HL-60 (cell line): ENCODE measurements around the gene TGFBR3.

Source experiments
- GABPA ChIP-seq: IDR thresholded peaks from 2 replicates; pipeline ENCODE4 v1.6.1; 2012; ENCODE audit warnings: low read depth
- POLR2AphosphoS5 ChIP-seq: IDR thresholded peaks from 2 replicates; pipeline ENCODE4 v1.6.1; 2012; ENCODE audit warnings: low read depth
- SPI1 ChIP-seq: IDR thresholded peaks from 2 replicates; pipeline ENCODE4 v1.6.1; 2012; ENCODE audit warnings: low read depth, mild to moderate bottlenecking, borderline replicate concordance
- TF ChIP-seq, protein P1 (sequence below): IDR thresholded peaks from one replicate; pipeline ENCODE4 v1.5.1; 2011; ENCODE audit warnings: low read length, control low read depth, inconsistent platforms; ENCODE audit not compliant: insufficient read depth
- TF ChIP-seq, protein P2 (sequence below): IDR thresholded peaks from 2 replicates; pipeline ENCODE4 v1.6.1; 2012; ENCODE audit warnings: low read depth; ENCODE audit not compliant: insufficient replicate concordance

DNA sequence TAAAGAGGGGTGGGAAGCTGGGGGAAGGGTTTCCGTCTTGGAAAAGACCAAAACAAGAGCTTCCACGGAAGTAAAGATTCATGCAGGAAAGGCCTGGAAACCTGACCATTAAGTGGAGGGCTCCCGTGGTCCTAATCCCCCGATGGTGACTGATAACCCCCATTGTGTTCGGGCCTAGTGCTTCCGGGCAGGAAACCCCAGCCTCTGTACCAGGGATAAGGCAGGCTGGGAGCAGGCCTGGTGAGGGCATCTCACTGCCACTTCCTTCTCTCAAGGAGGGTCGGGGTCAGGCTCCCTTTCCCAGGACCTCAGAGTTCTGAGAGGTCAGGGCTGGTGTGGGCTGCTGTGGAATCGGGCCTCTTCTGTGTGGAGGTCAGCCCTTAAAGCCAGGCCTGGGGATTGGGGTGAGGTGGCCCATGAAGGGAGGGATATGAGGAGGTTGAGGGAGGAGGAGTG, 248.4 kb downstream of the TGFBR3 start:
- TF ChIP-seq, protein P1, sequence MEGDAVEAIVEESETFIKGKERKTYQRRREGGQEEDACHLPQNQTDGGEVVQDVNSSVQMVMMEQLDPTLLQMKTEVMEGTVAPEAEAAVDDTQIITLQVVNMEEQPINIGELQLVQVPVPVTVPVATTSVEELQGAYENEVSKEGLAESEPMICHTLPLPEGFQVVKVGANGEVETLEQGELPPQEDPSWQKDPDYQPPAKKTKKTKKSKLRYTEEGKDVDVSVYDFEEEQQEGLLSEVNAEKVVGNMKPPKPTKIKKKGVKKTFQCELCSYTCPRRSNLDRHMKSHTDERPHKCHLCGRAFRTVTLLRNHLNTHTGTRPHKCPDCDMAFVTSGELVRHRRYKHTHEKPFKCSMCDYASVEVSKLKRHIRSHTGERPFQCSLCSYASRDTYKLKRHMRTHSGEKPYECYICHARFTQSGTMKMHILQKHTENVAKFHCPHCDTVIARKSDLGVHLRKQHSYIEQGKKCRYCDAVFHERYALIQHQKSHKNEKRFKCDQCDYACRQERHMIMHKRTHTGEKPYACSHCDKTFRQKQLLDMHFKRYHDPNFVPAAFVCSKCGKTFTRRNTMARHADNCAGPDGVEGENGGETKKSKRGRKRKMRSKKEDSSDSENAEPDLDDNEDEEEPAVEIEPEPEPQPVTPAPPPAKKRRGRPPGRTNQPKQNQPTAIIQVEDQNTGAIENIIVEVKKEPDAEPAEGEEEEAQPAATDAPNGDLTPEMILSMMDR: no peak
- TF ChIP-seq, protein P2, sequence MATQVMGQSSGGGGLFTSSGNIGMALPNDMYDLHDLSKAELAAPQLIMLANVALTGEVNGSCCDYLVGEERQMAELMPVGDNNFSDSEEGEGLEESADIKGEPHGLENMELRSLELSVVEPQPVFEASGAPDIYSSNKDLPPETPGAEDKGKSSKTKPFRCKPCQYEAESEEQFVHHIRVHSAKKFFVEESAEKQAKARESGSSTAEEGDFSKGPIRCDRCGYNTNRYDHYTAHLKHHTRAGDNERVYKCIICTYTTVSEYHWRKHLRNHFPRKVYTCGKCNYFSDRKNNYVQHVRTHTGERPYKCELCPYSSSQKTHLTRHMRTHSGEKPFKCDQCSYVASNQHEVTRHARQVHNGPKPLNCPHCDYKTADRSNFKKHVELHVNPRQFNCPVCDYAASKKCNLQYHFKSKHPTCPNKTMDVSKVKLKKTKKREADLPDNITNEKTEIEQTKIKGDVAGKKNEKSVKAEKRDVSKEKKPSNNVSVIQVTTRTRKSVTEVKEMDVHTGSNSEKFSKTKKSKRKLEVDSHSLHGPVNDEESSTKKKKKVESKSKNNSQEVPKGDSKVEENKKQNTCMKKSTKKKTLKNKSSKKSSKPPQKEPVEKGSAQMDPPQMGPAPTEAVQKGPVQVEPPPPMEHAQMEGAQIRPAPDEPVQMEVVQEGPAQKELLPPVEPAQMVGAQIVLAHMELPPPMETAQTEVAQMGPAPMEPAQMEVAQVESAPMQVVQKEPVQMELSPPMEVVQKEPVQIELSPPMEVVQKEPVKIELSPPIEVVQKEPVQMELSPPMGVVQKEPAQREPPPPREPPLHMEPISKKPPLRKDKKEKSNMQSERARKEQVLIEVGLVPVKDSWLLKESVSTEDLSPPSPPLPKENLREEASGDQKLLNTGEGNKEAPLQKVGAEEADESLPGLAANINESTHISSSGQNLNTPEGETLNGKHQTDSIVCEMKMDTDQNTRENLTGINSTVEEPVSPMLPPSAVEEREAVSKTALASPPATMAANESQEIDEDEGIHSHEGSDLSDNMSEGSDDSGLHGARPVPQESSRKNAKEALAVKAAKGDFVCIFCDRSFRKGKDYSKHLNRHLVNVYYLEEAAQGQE: no peak
- TF ChIP-seq POLR2AphosphoS5 (no peak), SPI1 (no peak), GABPA (no peak)
